Neural cell (in vitro differentiated cells): Measurements from ENCODE around the gene OXER1. TPM values are rescaled to one million over a fixed set of nuclear protein-coding genes. Genes with fewer than 3 reads are reported as not detected.

Source experiments
- H2AFZ ChIP-seq: fragments of 200-600, 300-800 bp; sonication (generic), shearing (Covaris generic); 2 replicates; pipeline ENCODE4 v1.6.0; 2014; ENCODE audit warnings: low read depth, mild to moderate bottlenecking, antibody characterized with exemption, low read length, moderate library complexity
- H3F3A ChIP-seq: fragments of 200-600 bp; shearing (Covaris generic); 2 replicates; pipeline ENCODE4 v1.6.1; 2016; ENCODE audit warnings: mild to moderate bottlenecking, moderate library complexity, mixed read lengths, antibody characterized with exemption, low read length; ENCODE audit not compliant: insufficient read depth, poor library complexity, severe bottlenecking
- H3K27ac ChIP-seq: fragments of 200-600, 300-800 bp; sonication (generic), shearing (Covaris generic); 2 replicates; pipeline ENCODE4 v1.5.1; 2014; ENCODE audit warnings: mild to moderate bottlenecking, low read length, moderate library complexity
- H3K27me3 ChIP-seq: fragments of 300-800, 200-600 bp; sonication (generic), shearing (Covaris generic); 2 replicates; pipeline ENCODE4 v1.6.0; 2014; ENCODE audit warnings: mild to moderate bottlenecking, low read depth, low read length, moderate library complexity; ENCODE audit not compliant: insufficient read depth
- H3K36me3 ChIP-seq: fragments of 300-800, 200-600 bp; sonication (generic), shearing (Covaris generic); 2 replicates; pipeline ENCODE4 v1.5.1; 2014; ENCODE audit warnings: mild to moderate bottlenecking, antibody characterized with exemption, low read length, moderate library complexity; ENCODE audit not compliant: insufficient read depth
- H3K4me2 ChIP-seq: fragments of 300-800, 200-600 bp; sonication (generic), shearing (Covaris generic); 2 replicates; pipeline ENCODE4 v1.6.0; 2014; ENCODE audit warnings: mild to moderate bottlenecking, low read length
- H3K4me3 ChIP-seq: fragments of 300-800, 200-600 bp; sonication (generic), shearing (Covaris generic); 2 replicates; pipeline ENCODE4 v1.5.1; 2014; ENCODE audit warnings: mild to moderate bottlenecking, low read length, moderate library complexity
- H3K79me2 ChIP-seq: fragments of 200-600 bp; shearing (Covaris generic); replicated peaks from 2 replicates; pipeline ENCODE4 v1.6.0; 2014; ENCODE audit warnings: mild to moderate bottlenecking, low read length, moderate library complexity; ENCODE audit not compliant: insufficient read depth
- H3K9ac ChIP-seq: fragments of 300-800, 200-600 bp; sonication (generic), shearing (Covaris generic); 2 replicates; pipeline ENCODE4 v1.6.1; 2016; ENCODE audit warnings: mild to moderate bottlenecking, low read length, mixed read lengths
- H3K9me2 ChIP-seq: fragments of 200-600 bp; shearing (Covaris generic); 2 replicates; pipeline ENCODE4 v1.6.1; 2016; ENCODE audit warnings: mild to moderate bottlenecking, low read length, mixed read lengths; ENCODE audit not compliant: insufficient read depth
- H3K9me3 ChIP-seq: fragments of 200-600, 300-800 bp; sonication (generic), shearing (Covaris generic); 2 replicates; pipeline ENCODE4 v1.6.1; 2016; ENCODE audit warnings: mild to moderate bottlenecking, mixed run types, low read length, moderate library complexity, mixed read lengths
- H4K20me1 ChIP-seq: fragments of 200-600 bp; shearing (Covaris generic); 2 replicates; pipeline ENCODE4 v1.6.1; 2016; ENCODE audit warnings: mild to moderate bottlenecking, mixed run types; ENCODE audit not compliant: insufficient read depth
- CTCF ChIP-seq: fragments of 450-650 bp; IDR thresholded peaks from 2 replicates; pipeline ENCODE4 v1.5.1; 2014; ENCODE audit warnings: antibody characterized with exemption, mild to moderate bottlenecking, moderate library complexity; ENCODE audit not compliant: poor library complexity, severe bottlenecking
- EP300 ChIP-seq: fragments of 450-650 bp; conservative IDR thresholded peaks from 2 replicates; pipeline ENCODE4 v1.6.1; 2014; ENCODE audit warnings: antibody characterized with exemption, mild to moderate bottlenecking, moderate library complexity; ENCODE audit not compliant: poor library complexity, severe bottlenecking
- EZH2 ChIP-seq: fragments of 200-600, 300-800 bp; shearing (Covaris generic), sonication (generic); IDR thresholded peaks from 2 replicates; pipeline ENCODE4 v1.6.1; 2014; ENCODE audit warnings: antibody characterized with exemption, low read length, borderline replicate concordance, mild to moderate bottlenecking; ENCODE audit not compliant: insufficient read depth, poor library complexity, severe bottlenecking
- MXI1 ChIP-seq: fragments of 450-650 bp; conservative IDR thresholded peaks from 2 replicates; pipeline ENCODE4 v1.6.1; 2014; ENCODE audit warnings: antibody characterized with exemption, mild to moderate bottlenecking; ENCODE audit not compliant: poor library complexity, severe bottlenecking
- POLR2AphosphoS5 ChIP-seq: IDR thresholded peaks from 2 replicates; pipeline ENCODE4 v1.6.1; 2012
- RAD21 ChIP-seq: fragments of 450-650 bp; conservative IDR thresholded peaks from 2 replicates; pipeline ENCODE4 v1.6.1; 2014; ENCODE audit warnings: antibody characterized with exemption, mild to moderate bottlenecking, moderate library complexity
- REST ChIP-seq: IDR thresholded peaks from 2 replicates; pipeline ENCODE4 v1.6.1; 2012; ENCODE audit warnings: borderline replicate concordance
- SMC3 ChIP-seq: fragments of 450-650 bp; conservative IDR thresholded peaks from 2 replicates; pipeline ENCODE4 v1.6.1; 2014; ENCODE audit warnings: antibody characterized with exemption, mild to moderate bottlenecking, moderate library complexity; ENCODE audit not compliant: poor library complexity
- TAF1 ChIP-seq: IDR thresholded peaks from 2 replicates; pipeline ENCODE4 v1.6.1; 2012; ENCODE audit warnings: low read depth
- polyA plus RNA-seq: library from polyadenylated mRNA; depleted of rRNA; stranded (reverse); fragments of >200 nt; gene quantifications from 2 replicates; pipeline ENCODE4 v1.2.3, GENCODE V29; 2014

Gene OXER1
- polyA plus RNA-seq, 1 donor from 2014 or later, result not detected

- Histone ChIP-seq H3K4me3 (no peak overlapping the region), H4K20me1 (no peaks in the 10 kb centered on the region), H3K9me3 (peaks cover 3% of the 10 kb centered on the region), H3K27me3 (no peaks in the 10 kb centered on the region), H3K4me2 (no peak overlapping the region), H3K36me3 (no peaks in the 10 kb centered on the region), H3K27ac (no peak overlapping the region), H2AFZ (no peak overlapping the region), H3K9me2 (no peaks in the 10 kb centered on the region), H3K79me2 (no peaks in the 10 kb centered on the region), H3K9ac (no peak overlapping the region), H3F3A (no peaks in the 10 kb centered on the region)
- TF ChIP-seq REST (no peak), EP300 (no peak), RAD21 (no peak), TAF1 (no peak), SMC3 (no peak), CTCF (no peak), EZH2 (no peak), MXI1 (no peak), POLR2AphosphoS5 (no peak)
Observed at GRCh38 chr2:42742740-42743658, 20.9 kb downstream of the OXER1 start.

GRCh38 chr2:42741140-42741539, 22.8 kb downstream of the OXER1 start:
- no peak overlapping the region for H3K4me2 ChIP-seq
- TF ChIP-seq RAD21 (no peak), EP300 (no peak), TAF1 (no peak), CTCF (no peak), POLR2AphosphoS5 (no peak), EZH2 (no peak), SMC3 (no peak), MXI1 (no peak), REST (no peak)
- H3K4me3 ChIP-seq, result no peak overlapping the region
- H3F3A ChIP-seq, result no peaks in the 10 kb centered on the region
- no peaks in the 10 kb centered on the region for H3K9me2 ChIP-seq
- peaks cover 3% of the 10 kb centered on the region for H3K9me3 ChIP-seq
- H3K9ac ChIP-seq, result no peak overlapping the region
- H3K79me2 ChIP-seq, result no peaks in the 10 kb centered on the region
- H2AFZ ChIP-seq, result no peak overlapping the region
- no peak overlapping the region for H3K27ac ChIP-seq
- H3K27me3 ChIP-seq, result no peaks in the 10 kb centered on the region
- H3K36me3 ChIP-seq, result no peaks in the 10 kb centered on the region
- no peaks in the 10 kb centered on the region for H4K20me1 ChIP-seq
